ENCODE measurements around the gene ACADL.
A peak's percentile ranks its signal among the peaks of the same experiment; 100 is the strongest.

The ACADL gene

GRCh38 chr2:210224941-210225672, at the start of gene ACADL:
Gene ACADL, minus strand, starts transcription at chr2:210225447. Its CDS starts 184 bp downstream, at chr2:210225263.
- CTCF ChIA-PET = interaction anchor here (1.7 kb wide), 1 partner anchor 26 kb away, joined by 4 read pairs; no protein-coding TSS in a partner anchor
- DNase-seq (ENCODE audit: low read depth, low spot score) = no peak
- peak within 1 kb of the TSS; percentile 49 for H3K4me3 ChIP-seq (ENCODE audit: low read depth, low read length)
- POLR2A ChIA-PET = no interaction called here
- no peak for TF ChIP-seq CTCF (IDR thresholded peaks at IDR 0.05; ENCODE audit: insufficient read depth, low read length, missing control alignments)

DNA sequence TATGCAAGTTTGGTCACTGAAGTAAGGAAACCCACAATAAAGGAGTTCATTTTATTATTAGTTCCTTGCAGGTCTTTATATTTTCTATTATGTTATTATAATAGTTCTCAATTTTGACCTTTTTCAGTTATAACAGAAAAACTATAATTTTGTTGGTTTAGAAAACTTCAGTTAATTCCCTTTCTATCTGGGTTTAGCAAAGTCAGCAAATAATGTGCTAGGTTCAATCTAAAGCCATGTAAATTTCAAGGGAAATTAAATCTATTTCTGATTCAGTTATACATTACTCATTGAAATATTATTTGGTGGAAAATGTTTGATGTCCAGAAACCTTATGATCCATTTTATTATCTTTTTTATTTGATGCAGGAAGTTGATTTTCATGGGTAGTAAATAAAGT, 46.1 kb upstream of the ACADL start:
- DNase-seq (ENCODE audit: low read depth, low spot score) = no peak
- no peak for TF ChIP-seq CTCF (IDR thresholded peaks at IDR 0.05; ENCODE audit: insufficient read depth, low read length, missing control alignments)
- POLR2A ChIA-PET = no interaction called here
- CTCF ChIA-PET = no interaction called here
- H3K4me3 ChIP-seq (ENCODE audit: low read depth, low read length) = no peak overlapping the region

GRCh38 chr2:210269148-210269547, 43.9 kb upstream of the ACADL start:
- ChIA-PET CTCF (no interaction called here), POLR2A (no interaction called here)
- no peak overlapping the region for H3K4me3 ChIP-seq (ENCODE audit: low read depth, low read length)
- no peak for TF ChIP-seq CTCF (IDR thresholded peaks at IDR 0.05; ENCODE audit: insufficient read depth, low read length, missing control alignments)
- DNase-seq (ENCODE audit: low read depth, low spot score) = no peak

- TF ChIP-seq CTCF (IDR thresholded peaks at IDR 0.05; ENCODE audit: insufficient read depth, low read length, missing control alignments) = no peak
- POLR2A ChIA-PET = no interaction called here
- CTCF ChIA-PET = no interaction called here
- no peak overlapping the region for H3K4me3 ChIP-seq (ENCODE audit: low read depth, low read length)
- DNase-seq (ENCODE audit: low read depth, low spot score) = no peak
Measured at GRCh38 chr2:210268281-210268680, 43.0 kb upstream of the ACADL start.

DNA sequence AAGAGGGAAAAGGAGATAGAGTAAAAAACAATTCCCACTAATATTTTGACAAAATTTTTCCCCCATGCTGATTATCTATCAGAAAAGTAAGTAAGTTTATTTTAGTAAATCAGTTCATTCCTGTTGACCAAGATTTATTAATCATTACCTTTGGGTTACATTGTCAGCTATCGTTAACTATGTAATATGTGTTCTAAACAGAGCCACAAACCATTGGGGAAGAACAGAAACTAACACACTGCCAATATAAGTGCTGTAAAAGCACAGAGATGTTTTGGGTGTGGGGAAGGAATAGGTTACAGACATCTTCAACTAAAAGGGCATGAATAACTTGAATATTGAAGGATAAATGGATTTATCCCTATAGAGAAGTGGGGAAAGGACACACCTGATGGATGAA, 42.5 kb upstream of the ACADL start:
- CTCF ChIA-PET = no interaction called here
- no peak for TF ChIP-seq CTCF (IDR thresholded peaks at IDR 0.05; ENCODE audit: insufficient read depth, low read length, missing control alignments)
- no peak for DNase-seq (ENCODE audit: low read depth, low spot score)
- POLR2A ChIA-PET = no interaction called here
- H3K4me3 ChIP-seq (ENCODE audit: low read depth, low read length) = no peak overlapping the region

DNA sequence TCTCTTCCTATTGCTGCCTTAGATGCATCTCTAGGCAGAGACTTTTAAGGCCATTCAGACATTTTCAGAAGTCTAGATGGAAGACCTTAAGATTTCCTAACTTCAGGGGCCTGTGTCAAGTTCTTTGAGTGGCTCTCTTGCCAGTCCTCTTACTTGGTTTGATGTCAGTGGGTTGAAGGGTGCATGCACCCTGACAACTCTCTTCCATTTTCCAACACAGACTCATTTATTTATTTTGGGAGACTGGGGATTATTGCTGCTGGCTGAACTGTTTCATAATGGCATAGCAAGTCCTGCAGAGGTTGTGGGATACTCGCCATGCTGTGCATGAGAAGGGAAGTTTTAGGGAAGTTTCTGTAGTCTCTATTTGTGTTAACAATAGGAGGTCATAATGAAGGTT, 39.0 kb upstream of the ACADL start:
- no peak for TF ChIP-seq CTCF (IDR thresholded peaks at IDR 0.05; ENCODE audit: insufficient read depth, low read length, missing control alignments)
- CTCF ChIA-PET = interaction anchor here (1.0 kb wide), 1 partner anchor 15 kb away, joined by 3 read pairs; no protein-coding TSS in a partner anchor

More for the DNA sequence above, 39.0 kb upstream of the ACADL start:
- POLR2A ChIA-PET = no interaction called here
- no peak overlapping the region for H3K4me3 ChIP-seq (ENCODE audit: low read depth, low read length)
- no peak for DNase-seq (ENCODE audit: low read depth, low spot score)
